Natural killer cell (primary cell): ENCODE measurements around the gene PRSS21. TPM values are rescaled to one million over a fixed set of nuclear protein-coding genes. Genes with fewer than 3 reads are reported as not detected.
A peak's percentile ranks its signal among the peaks of the same experiment; 100 is the strongest.

Experiments used
- ATAC-seq, 3 donors: fragments of 150-1000 bp in 2 of 3; fragments of 200-7000 bp in 1 of 3; cut with Tn5 transposase; 1 replicate in 1 of 3; 2 replicates in 2 of 3; pipeline ENCODE4 v1.10.0; 2021; ENCODE audit warnings: mild to moderate bottlenecking in 2 of 3, moderate library complexity in 2 of 3
- DNase-seq, 2 donors: peaks; one replicate each; pipeline versions ENCODE4 v3.0.0 to v3.0.0-alpha.2; 2013 to 2021; ENCODE audit warnings: mixed read lengths in 1 of 2
- H3K27ac ChIP-seq: one replicate; pipeline ENCODE4 v1.5.1; 2013; ENCODE audit warnings: mild to moderate bottlenecking, low read length
- H3K27me3 ChIP-seq: one replicate; pipeline ENCODE4 v1.6.1; 2013; ENCODE audit warnings: low read length; ENCODE audit not compliant: control insufficient read depth, insufficient read depth
- H3K36me3 ChIP-seq: one replicate; pipeline ENCODE4 v1.6.1; 2013; ENCODE audit warnings: low read length; ENCODE audit not compliant: control insufficient read depth, insufficient read depth
- H3K4me1 ChIP-seq: one replicate; pipeline ENCODE4 v1.6.1; 2013; ENCODE audit warnings: low read length; ENCODE audit not compliant: control insufficient read depth, insufficient read depth
- H3K4me3 ChIP-seq: one replicate; pipeline ENCODE4 v1.5.1; 2013; ENCODE audit warnings: low read length
- H3K9me3 ChIP-seq: one replicate; pipeline ENCODE4 v1.6.1; 2013; ENCODE audit warnings: low read length; ENCODE audit not compliant: control insufficient read depth, insufficient read depth
- H3K27ac Mint-ChIP-seq, 2 donors: one replicate each; pipeline ENCODE4 v1.8.0; 2022; ENCODE audit warnings: mild to moderate bottlenecking in 2 of 2, mixed read lengths in 2 of 2, moderate library complexity in 1 of 2
- H3K27me3 Mint-ChIP-seq, 2 donors: one replicate each; pipeline ENCODE4 v1.8.0; 2022; ENCODE audit warnings: low read depth in 2 of 2, mixed read lengths in 2 of 2
- H3K36me3 Mint-ChIP-seq: one replicate; pipeline ENCODE4 v1.8.0; 2022; ENCODE audit warnings: mixed read lengths
- H3K4me1 Mint-ChIP-seq, 2 donors: one replicate each; pipeline ENCODE4 v1.8.0; 2022; ENCODE audit warnings: mixed read lengths in 2 of 2
- H3K4me3 Mint-ChIP-seq: one replicate; pipeline ENCODE4 v1.8.0; 2022; ENCODE audit warnings: mild to moderate bottlenecking, moderate library complexity, mixed read lengths
- H3K9me3 Mint-ChIP-seq, 2 donors: one replicate each; pipeline ENCODE4 v1.8.0; 2022; ENCODE audit warnings: mixed read lengths in 2 of 2
- CTCF ChIP-seq: fragments of 200-600 bp; IDR thresholded peaks from one replicate; pipeline ENCODE4 v1.8.0; 2022; ENCODE audit warnings: antibody characterized with exemption
- WGBS: methylation state at CpG from one replicate; pipeline ENCODE4 v1.1.7; 2013; ENCODE audit warnings: missing lambda C conversion rate; ENCODE audit not compliant: insufficient coverage; 5-methylcytosine and 5-hydroxymethylcytosine counted together
- intact Hi-C: fragments of 100-400 bp; cut with micrococcal nuclease; formaldehyde crosslinking; loops from one replicate; pipeline ENCODE4 v1.14.2; 2022
- total RNA-seq, 4 donors: library from RNA; stranded (reverse); fragments of 120-200 nt in 1 of 4; gene quantifications; one replicate each; pipeline versions ENCODE4 v1.2.3 to v1.2.4, GENCODE V29; 2013 to 2022

The PRSS21 gene
- total RNA-seq, 3 donors from 2014 or later (not counting 1 experiment from before 2014, with no cell fraction given), result 0.64 to 6.6 TPM; not detected in 1

GRCh38 chr16:2857451-2858244, 40.6 kb downstream of the PRSS21 start, which contains the start of gene PRSS22:
Gene PRSS22, minus strand, starts transcription at chr16:2858170. Its CDS starts 66 bp downstream, at chr16:2858104.
- 10% methylated on average over 42 of the region's 42 CpGs for WGBS
- peak; percentile 25 to 66 (median 54) for ATAC-seq

GRCh38 chr16:2858245-2859025, 41.4 kb downstream of the PRSS21 start:
- DNase-seq (peak in 1 of 2 donors; percentile 35), ATAC-seq (peak in 1 of 3 donors; percentile 13)

More at GRCh38 chr16:2857451-2858244, 40.6 kb downstream of the PRSS21 start, which contains the start of gene PRSS22:
- Histone ChIP-seq H3K4me3 (peak within 1 kb of the TSS; percentile 27), H3K27me3 (peaks cover 3% of the 10 kb centered on the region), H3K4me1 (peaks cover 31% of the 10 kb centered on the region), H3K36me3 (no peaks in the 10 kb centered on the region), H3K27ac (peak within 1 kb of the TSS; percentile 32), H3K9me3 (peaks cover 6% of the 10 kb centered on the region)
- Mint-ChIP-seq H3K9me3 (peaks cover 5 to 9% of the 10 kb centered on the region in 2 donors), H3K27me3 (peaks cover 0 to 22% of the 10 kb centered on the region in 2 donors), H3K4me1 (peaks cover 14 to 21% of the 10 kb centered on the region in 2 donors), H3K27ac (peak within 1 kb of the TSS; percentile 55 to 81), H3K36me3 (peaks cover 10% of the 10 kb centered on the region), H3K4me3 (peak within 1 kb of the TSS; percentile 94)
- TF ChIP-seq CTCF, result no peak
- intact Hi-C loops, result no loop called here
- DNase-seq, result peak in 1 of 2 donors; percentile 51

GRCh38 chr16:2859686-2860265, 42.7 kb downstream of the PRSS21 start:
- peaks cover 6 to 15% of the 10 kb centered on the region in 2 donors for H3K4me1 Mint-ChIP-seq
- no peak for ATAC-seq

More at GRCh38 chr16:2858245-2859025, 41.4 kb downstream of the PRSS21 start:
- H3K4me3 ChIP-seq, result peak overlapping the region; percentile 27
- no peak for TF ChIP-seq CTCF
- H3K36me3 ChIP-seq, result no peaks in the 10 kb centered on the region
- H3K4me3 Mint-ChIP-seq, result peak overlapping the region; percentile 50
- H3K27ac ChIP-seq, result peak overlapping the region; percentile 32
- H3K27me3 ChIP-seq, result peaks cover 3% of the 10 kb centered on the region
- H3K36me3 Mint-ChIP-seq, result peaks cover 10% of the 10 kb centered on the region
- H3K9me3 ChIP-seq, result peaks cover 6% of the 10 kb centered on the region
- H3K4me1 Mint-ChIP-seq, result peaks cover 14 to 21% of the 10 kb centered on the region in 2 donors
- H3K4me1 ChIP-seq, result peaks cover 31% of the 10 kb centered on the region
- peaks cover 5 to 9% of the 10 kb centered on the region in 2 donors for H3K9me3 Mint-ChIP-seq
- intact Hi-C loops, result no loop called here
- peak overlapping the region in 1 of 2 donors; percentile 81 for H3K27ac Mint-ChIP-seq
- peaks cover 0 to 22% of the 10 kb centered on the region in 2 donors for H3K27me3 Mint-ChIP-seq
- 15% methylated on average over 23 of the region's 23 CpGs for WGBS

More at GRCh38 chr16:2859686-2860265, 42.7 kb downstream of the PRSS21 start:
- Mint-ChIP-seq H3K9me3 (peaks cover under 1% of the 10 kb centered on the region in 2 donors), H3K4me3 (no peak overlapping the region), H3K36me3 (peaks cover 2% of the 10 kb centered on the region), H3K27ac (no peak overlapping the region), H3K27me3 (peaks cover 0 to 19% of the 10 kb centered on the region in 2 donors)
- intact Hi-C loops, result no loop called here
- Histone ChIP-seq H3K4me3 (no peak overlapping the region), H3K36me3 (no peaks in the 10 kb centered on the region), H3K9me3 (no peaks in the 10 kb centered on the region), H3K27ac (no peak overlapping the region), H3K4me1 (peaks cover 31% of the 10 kb centered on the region), H3K27me3 (peaks cover 3% of the 10 kb centered on the region)
- WGBS, result 81% methylated on average over 10 of the region's 10 CpGs
- DNase-seq, result no peak
- no peak for TF ChIP-seq CTCF
